Measurements from ENCODE around the gene FBXO15.

FBXO15 gene

GRCh38 chr18:74147779-74148542 is at the start of gene FBXO15, which contains the start of gene TIMM21:
Gene FBXO15 (minus strand): TSS chr18:74147834. CDS start chr18:74147785, 49 bp downstream.
Gene TIMM21 (plus strand): TSS chr18:74148523. CDS start chr18:74148809, 286 bp downstream.
- peak; percentile 96 for DNase-seq

- DNase-seq: peak; percentile 65
Measured at GRCh38 chr18:74196220-74197119, 48.8 kb upstream of the FBXO15 start.

GRCh38 chr18:74194691-74195090 is 47.1 kb upstream of the FBXO15 start:
- no peak for DNase-seq

GRCh38 chr18:74191577-74191976 is 43.9 kb upstream of the FBXO15 start:
- DNase-seq: no peak

- no peak for DNase-seq
Measured at GRCh38 chr18:74190086-74190485, 42.5 kb upstream of the FBXO15 start.

- no peak for DNase-seq
Measured at GRCh38 chr18:74186661-74187060, 39.0 kb upstream of the FBXO15 start.

GRCh38 chr18:74185860-74186259 is 38.2 kb upstream of the FBXO15 start:
- no peak for DNase-seq

GRCh38 chr18:74184875-74185274 is 37.2 kb upstream of the FBXO15 start:
- DNase-seq: no peak

GRCh38 chr18:74183130-74183529 is 35.5 kb upstream of the FBXO15 start:
- DNase-seq: no peak

GRCh38 chr18:74182335-74182734 is 34.7 kb upstream of the FBXO15 start:
- no peak for DNase-seq

GRCh38 chr18:74179623-74180199 is 32.1 kb upstream of the FBXO15 start:
- DNase-seq: no peak

- DNase-seq: no peak
Measured at GRCh38 chr18:74178884-74179283, 31.2 kb upstream of the FBXO15 start.

GRCh38 chr18:74175658-74176057 is 28.0 kb upstream of the FBXO15 start:
- DNase-seq: no peak

GRCh38 chr18:74173434-74173750 is 25.8 kb upstream of the FBXO15 start:
- no peak for DNase-seq

- no peak for DNase-seq
Measured at GRCh38 chr18:74172697-74173433, 25.2 kb upstream of the FBXO15 start.

- no peak for DNase-seq
Measured at GRCh38 chr18:74171910-74172606, 24.4 kb upstream of the FBXO15 start.

- no peak for DNase-seq
Measured at GRCh38 chr18:74166386-74166785, 18.8 kb upstream of the FBXO15 start.

- DNase-seq: no peak
Measured at GRCh38 chr18:74163019-74163660, 15.5 kb upstream of the FBXO15 start.

- peak; percentile 39 for DNase-seq
Measured at GRCh38 chr18:74155276-74155675, 7.6 kb upstream of the FBXO15 start.

GRCh38 chr18:74154716-74155115 is 7.1 kb upstream of the FBXO15 start:
- DNase-seq: no peak

- DNase-seq: no peak
Measured at GRCh38 chr18:74153793-74154192, 6.2 kb upstream of the FBXO15 start.

GRCh38 chr18:74153377-74153776 is 5.7 kb upstream of the FBXO15 start:
- DNase-seq: no peak

All from EL (cell line).